Skeletal muscle cell (primary cell): ENCODE results near the gene CDK4.
A peak's percentile ranks its signal among the peaks of the same experiment; 100 is the strongest.
"Not testable (repeated sequence)": the region's sequence is repeated elsewhere in the genome, so short reads cannot be mapped to it uniquely, and the experiment has no call there.

ENCODE experiments used
- DNase-seq: peaks from one replicate; pipeline ENCODE4 v3.0.0-alpha.2; 2010; ENCODE audit warnings: low read depth
- H3K4me3 ChIP-seq: 2 replicates; pipeline ENCODE4 v1.5.1; 2011; ENCODE audit warnings: low read depth, mild to moderate bottlenecking, control low read depth, low read length, moderate library complexity

Gene CDK4

DNA sequence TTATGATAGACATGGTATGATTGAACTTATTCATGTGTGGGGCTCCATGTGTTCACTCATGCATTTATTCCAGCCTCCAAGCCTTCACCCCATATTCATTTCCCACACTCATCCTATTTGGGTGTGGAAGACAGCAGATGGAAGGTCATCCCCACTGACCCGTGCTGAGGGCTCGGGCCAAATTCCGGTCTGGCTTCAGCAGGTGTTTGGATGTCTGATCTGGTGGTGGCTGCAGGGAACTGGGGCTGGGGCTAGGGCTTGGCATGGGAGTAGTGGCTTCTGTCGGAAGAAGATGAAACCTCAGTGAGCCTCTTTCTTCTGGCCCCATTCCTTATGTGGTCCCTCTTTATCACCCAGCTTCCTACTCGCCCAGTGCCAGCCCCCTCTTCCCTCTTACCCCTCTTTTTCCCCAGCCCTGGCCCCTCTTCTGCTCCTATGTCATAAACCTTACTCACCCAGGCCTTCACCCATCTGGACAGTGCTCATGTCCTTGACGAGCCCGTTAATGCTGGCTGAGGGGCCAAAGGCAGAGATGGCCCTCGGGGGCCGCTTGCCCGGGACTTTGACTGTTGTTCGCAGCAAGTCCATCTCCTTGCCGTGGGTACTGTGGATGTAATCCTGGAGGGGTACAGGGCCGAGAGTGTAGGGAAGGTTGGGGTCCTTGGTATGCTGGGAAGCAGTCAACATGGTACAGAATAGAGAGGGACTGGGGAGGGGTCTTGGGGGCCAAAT, 21.6 kb downstream of the CDK4 start:
- DNase-seq: no peak
- H3K4me3 ChIP-seq: no peak overlapping the region

DNA sequence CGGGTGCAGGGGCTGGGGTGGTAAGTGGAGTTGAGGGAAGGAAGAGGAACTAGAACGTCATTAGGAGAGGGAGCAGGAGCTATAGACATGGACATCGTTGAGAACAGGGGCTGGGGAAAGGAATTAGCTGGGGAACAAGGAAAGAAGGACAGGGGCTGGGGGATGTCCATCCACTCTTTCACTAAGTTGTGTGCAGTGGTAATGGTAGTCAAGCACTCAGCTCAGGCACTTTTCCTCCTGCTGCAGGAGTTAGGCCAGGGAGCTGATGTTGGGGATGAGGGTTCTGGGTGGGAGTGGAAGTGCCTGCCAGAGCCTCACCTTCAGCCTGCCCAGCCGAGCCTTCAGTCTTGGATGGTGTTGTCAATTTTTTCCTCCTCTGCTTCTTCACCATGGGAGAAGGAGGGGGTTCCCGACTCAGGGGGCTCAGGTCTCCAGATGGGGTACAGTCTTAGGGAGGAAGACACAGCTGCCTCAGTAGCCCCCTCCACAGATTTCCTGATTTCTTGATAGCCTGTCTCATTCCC, 22.7 kb downstream of the CDK4 start:
- H3K4me3 ChIP-seq: no peak overlapping the region
- no peak for DNase-seq

DNA sequence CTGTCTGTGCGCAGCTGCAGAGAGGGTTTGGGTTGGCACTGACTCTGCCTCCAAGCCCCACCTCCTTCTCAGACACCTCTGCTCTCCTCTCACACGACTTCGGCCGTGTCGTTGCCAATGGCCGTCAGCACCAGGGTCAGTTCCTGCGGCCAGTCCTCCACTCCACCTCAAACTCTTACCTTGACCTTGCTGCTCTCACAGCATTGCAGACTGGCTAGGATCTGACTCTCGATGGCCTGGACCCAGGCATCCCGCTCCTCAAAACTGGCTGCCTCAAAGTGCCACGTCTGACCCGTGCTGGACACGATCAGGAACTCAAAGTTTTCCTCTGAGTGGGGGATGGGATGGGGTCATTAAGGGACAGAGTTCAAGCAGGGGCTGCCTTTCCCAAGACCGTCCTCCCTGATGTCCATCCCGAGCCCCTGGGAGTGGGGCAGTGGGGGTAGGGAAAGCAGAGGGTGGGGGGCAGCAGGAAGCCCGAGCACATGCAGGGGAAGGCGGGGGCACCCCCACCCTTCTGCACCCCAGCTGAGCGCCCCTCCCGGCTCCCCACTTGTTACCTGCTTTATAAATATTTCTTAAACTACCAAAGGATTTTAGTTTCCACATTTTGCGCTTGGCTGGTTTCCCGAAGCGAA, 24.2 kb downstream of the CDK4 start:
- H3K4me3 ChIP-seq: no peak overlapping the region

DNA sequence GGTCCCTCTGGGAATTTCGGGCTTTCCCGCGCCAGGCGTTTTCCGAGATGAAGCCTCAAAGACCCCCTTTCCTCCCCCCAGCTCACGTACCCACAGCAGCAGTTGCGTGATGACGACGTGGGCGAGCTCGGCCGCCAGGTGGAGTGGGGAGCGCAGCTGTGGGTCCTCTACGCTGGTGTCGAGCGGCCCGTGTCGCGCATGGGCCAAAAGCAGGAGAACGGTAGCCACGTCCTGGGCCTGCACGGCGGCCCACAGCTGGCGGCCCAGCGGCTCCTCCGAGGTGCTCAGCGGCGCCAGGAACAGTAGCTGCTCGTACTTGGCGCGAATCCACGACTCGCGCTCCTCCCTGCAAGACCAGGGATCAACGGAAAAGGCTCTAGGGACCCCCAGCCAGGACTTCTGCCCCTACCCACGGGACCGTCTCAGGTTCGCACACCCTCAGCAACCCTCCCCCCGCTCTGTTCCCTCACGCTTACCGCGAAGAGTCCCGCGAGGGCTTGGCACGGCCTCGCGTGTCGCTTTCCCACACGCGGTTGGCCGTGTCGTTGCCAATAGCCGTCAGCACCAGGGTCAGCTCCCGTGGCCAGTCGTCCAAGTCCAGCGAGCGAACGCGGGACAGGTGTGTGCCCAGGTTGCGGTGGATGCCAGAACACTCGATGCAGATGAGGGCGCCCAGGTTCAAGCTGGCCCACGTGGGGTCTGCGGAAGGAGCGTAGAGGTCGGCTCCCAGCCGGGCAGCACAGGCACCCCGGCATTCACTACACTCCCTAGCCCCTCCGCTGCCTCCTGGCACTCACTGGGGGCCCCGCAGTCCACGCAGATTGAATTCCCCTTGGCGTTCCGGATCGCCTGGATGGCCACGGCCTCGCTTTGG, 25.0 kb downstream of the CDK4 start:
- DNase-seq: no peak

More for the DNA sequence above, 24.2 kb downstream of the CDK4 start:
- no peak for DNase-seq

DNA sequence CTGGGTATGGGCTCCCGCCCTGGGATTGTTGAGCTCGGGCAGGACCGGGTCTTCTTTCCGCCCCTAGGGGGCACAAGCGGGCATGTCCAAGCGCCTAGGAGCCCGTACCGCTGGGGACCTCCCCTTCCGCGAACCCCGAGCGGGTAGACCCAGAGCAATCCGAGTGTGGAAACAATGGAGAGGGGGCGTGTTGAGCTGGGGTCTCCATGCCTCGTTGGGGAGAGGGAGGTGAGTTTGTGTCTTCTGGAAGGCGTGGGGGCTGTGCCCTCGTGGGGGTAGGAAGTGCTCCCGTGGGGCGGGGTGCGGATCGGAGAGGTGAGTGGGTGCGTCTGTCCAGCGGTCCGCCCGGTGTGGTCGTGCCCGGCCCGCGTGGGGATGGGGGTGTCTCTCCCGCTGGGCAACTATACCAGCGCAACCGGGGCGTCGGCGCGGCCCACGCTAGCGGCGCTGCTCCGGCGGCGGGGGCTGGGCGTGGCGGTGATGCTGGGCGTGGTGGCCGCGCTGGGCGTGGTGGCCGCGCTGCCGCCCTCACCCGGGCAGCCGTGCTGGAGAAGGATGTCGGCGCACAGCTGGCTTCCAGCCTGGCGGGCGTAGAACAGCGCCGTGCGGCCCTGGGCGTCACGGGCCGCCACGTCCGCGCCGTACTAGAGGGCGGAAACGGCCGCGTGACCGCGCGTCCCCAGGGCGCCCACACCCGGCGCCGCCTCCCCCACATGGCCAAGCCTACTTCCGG, 25.8 kb downstream of the CDK4 start:
- no peak for DNase-seq
- peak overlapping the region; percentile 63 for H3K4me3 ChIP-seq

More for the DNA sequence above, 25.0 kb downstream of the CDK4 start:
- H3K4me3 ChIP-seq: peak overlapping the region; percentile 63

DNA sequence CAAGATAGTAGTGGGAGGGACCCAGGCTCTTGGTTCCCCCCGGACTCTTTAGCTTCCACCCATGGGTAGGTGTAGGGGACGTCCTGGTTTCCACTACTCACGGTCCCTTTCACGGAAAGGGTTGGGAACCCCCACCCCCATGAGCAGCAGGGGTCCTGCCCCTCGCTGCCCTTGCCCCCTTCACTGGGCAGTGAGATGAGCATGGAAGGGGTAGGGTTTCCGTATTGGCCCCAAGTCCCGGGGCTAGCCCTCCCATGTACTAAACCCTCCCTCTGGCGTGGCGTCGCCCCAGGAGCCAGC, 26.3 kb downstream of the CDK4 start:
- DNase-seq: no peak
- H3K4me3 ChIP-seq: peak overlapping the region; percentile 63

DNA sequence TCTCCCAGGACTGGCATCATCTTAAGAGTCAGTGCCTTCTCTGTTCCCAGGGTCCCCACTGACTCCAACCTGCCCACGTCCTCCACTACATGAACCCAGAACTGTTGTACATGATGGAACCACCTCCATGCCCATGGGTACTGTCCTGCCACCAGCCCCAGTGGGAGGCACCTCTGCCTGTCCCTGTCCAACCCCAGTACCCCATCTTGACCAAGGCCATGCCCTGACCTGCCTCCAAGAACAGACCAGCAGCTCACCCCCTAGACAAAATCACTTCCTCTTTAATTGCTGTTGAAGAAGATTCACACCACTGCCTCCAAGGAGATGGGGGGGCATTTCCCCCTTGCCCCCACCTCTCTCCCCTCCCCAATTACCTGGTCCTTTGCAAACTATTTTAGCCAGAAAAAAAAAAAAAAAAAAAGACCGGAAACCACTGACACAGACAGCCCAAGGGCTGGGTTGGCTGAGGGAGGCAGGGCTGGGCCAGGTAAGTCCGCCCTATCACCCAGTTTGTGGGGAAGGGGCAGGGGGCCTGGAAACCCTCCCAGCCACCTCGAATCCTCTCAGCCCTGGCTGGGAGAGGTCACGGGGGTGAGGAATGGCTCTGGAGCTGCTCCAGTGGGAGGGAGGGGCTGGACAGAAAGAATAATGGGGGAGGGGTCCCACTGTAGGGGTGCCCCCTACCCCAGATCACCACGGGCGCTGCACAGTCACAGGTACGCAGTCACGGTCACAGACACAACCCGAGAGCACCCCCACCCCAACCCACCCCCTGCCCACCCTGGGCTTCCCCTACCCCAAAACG, 27.0 kb downstream of the CDK4 start:
- H3K4me3 ChIP-seq: no peak overlapping the region
- DNase-seq: no peak

DNA sequence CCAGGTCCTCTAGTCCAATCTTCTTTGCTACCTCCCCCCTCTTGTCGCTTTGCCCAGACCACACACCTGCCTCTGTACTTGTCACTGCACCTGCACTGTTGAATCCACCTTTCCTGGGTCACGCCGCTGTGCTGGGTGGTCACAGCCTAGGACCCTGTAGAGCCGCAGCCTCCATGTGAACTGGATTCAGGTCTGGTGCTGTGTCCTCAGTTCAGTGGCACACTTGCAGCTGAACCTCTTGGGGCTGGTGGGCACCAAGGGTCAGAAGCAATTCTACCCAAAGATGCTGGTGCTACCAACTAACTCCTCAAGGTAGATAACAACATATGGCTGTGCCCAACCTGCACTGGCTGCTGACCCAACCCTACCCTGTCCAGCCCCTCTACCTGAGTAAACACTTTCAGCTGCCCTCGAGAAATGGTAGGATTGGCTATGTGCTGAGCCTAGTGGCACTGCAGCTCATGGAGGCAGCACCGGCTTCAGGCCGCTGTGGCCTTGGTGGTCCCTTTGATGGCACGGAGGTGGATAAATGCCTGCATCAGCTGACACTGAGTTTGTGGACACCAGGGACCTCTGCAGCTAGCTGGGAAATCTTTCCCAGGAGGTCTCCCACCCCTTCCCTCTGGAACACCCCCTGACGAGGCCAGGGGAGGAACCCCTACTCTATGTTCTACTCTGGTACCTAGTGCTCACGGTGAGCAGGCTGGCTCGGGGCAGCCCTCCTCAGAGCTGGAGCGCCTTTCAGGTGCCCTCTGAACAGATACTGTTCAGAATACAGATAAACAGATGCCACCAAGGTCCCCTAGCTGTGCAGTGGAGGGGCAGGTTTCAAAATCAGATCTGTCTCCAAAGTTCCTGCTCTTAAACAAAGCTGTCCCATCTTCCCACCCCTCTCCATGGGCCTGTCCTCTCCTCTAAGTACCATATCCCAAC, 27.8 kb downstream of the CDK4 start:
- no peak for DNase-seq
- H3K4me3 ChIP-seq: no peak overlapping the region

DNA sequence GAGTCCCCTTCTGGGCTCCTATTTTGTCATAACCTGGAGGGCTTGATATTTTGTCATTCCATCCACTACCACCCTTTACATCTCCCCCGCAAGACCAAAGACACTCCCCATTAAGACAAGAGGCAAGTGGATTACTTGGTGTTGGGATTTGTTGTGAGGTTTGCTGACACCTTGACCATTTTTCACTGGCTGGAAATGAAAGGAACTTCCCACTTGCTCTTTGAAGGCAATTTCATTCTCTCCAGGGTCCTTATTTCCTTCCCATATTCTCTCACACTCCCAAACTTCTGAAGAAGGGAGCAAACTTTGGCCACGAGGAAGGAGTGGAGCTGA, 28.5 kb downstream of the CDK4 start:
- H3K4me3 ChIP-seq: no peak overlapping the region
- no peak for DNase-seq

DNA sequence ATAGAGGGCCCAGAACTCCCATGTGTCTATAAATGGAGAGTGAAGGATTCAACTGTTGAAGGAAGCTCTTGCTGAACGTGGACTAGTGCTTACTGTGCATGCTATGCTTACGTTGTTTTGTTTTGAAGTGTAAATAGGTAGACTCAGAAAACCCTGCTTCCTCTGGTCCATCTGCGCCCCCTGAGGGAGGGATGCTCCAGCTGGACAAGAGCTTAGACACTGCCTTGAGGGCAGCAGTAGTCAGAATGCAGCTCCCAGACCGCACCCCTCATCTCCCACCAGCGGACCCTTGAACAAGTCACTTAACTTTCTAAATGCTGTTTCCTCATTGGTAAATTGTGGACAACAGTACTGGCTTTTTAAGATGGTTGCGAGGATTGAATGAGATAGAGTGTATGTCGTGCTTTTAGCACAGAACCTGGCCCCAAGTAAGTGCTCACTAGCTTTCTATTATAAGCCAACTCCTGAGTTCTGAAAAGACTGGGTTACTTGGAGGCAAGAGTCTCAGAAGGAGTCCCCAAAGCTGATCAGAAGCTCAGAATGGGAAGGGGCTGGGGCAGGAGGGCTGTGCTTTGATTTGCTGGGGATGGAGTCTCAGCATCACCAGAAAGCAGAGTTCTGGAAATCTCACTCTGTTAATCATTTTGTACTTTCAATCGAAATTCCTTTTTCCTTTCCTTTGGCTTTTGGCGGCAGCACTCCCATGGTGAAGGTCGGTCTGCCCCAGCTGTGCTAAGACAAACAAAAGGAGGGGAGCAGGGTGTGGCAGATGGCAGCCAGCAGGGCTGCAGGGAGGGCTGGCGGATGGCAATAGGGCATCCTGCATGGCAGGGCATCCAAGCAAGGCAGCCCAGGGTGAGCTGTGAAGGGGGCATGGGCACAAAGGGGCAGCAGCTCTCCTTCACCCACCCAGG, 29.1 kb downstream of the CDK4 start:
- DNase-seq: no peak
- H3K4me3 ChIP-seq: no peak overlapping the region

DNA sequence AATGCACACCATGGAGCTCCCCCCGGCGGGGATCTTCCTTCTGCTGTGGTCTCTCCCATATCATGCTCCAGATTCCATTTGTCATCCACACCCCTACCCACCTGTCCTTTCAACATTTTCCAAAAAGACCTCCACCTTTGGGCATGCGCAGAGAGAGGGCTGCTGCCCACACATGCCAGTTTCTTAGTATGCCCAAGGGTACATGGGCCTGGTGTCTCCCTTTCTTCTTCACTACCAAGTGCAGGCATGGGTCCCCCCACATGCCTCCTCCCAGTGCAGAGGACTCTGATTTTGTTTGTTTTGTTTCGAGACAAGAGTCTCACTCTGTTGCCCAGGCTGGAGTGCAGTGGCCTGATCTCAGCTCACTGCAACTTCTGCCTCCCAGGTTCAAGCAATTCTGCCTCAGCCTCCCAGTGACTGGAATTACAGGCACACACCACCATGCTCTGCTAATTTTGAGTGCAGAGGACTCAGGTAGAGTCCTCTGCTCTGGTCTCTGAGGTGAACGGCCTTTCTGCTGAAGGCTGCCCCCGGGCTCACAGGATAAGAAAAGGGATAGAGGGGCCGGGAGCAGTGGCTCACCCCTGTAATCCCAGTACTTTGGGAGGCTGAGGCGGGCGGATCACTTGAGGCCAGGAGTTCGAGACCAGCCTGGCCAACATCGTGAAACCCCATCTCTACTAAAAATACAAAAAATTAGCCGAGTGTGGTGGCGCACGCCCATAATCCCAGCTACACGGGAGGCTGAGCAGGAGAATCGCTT, 30.1 kb downstream of the CDK4 start:
- not testable (repeated sequence) for H3K4me3 ChIP-seq, DNase-seq

DNA sequence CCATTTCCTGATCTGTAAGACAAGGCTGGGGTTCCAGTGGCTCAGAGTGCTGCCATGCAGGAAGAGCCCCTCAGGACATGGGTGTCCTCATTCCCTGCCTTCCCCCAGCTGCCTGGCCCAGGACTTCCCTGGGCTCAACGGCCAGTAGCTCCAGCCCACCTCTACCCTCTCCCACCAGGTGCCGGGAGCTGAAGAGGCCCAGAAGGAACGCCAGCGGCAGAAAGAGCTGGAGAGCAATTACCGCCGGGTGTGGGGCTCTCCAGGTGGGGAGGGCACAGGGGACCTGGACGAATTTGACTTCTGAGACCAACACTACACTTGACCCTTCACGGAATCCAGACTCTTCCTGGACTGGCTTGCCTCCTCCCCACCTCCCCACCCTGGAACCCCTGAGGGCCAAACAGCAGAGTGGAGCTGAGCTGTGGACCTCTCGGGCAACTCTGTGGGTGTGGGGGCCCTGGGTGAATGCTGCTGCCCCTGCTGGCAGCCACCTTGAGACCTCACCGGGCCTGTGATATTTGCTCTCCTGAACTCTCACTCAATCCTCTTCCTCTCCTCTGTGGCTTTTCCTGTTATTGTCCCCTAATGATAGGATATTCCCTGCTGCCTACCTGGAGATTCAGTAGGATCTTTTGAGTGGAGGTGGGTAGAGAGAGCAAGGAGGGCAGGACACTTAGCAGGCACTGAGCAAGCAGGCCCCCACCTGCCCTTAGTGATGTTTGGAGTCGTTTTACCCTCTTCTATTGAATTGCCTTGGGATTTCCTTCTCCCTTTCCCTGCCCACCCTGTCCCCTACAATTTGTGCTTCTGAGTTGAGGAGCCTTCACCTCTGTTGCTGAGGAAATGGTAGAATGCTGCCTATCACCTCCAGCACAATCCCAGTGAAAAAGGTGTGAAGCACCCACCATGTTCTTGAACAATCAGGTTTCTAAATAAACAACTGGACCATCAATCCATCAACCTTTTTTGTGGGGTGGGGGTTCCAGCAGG, 31.2 kb downstream of the CDK4 start:
- H3K4me3 ChIP-seq: no peak overlapping the region
- no peak for DNase-seq

DNA sequence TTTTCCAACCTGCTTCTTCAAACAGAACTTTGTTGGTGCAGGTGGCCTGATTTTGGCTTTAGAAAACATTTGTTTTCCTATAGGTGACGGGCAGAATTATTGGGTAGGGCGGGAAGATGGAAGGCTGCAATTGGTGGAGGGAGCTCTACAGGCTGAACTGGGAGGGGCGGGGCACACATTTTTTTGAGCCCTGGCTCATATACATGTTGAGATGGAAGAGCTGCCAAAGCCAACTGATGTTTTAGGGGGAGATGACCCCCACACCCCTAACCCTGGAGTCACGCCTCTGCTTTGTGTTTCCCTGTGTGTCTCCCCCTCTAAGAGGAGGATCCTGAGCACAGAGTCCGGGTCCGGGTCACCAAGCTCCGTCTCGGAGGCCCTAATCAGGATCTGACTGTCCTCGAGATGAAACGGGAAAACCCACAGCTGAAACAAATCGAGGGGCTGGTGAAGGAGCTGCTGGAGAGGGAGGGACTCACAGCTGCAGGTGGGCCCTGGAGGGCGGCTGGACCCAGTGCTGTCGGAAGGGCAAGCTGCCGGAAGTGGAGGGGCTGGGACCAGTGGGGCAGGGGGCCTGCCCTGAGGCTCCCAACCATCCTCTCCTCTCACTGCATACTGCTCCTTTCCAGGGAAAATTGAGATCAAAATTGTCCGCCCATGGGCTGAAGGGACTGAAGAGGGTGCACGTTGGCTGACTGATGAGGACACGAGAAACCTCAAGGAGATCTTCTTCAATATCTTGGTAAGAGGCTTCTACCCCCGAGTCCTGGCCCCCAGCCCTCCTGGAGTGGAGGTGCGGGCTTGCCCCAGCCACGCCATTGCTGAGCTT, 32.1 kb downstream of the CDK4 start:
- DNase-seq: no peak
- H3K4me3 ChIP-seq: no peak overlapping the region
